ENCODE data around the gene PIK3C2G.

PIK3C2G gene

GRCh38 chr12:18486036-18486435 lies 224.7 kb downstream of the PIK3C2G start:
- no peaks in the 10 kb centered on the region for H3K36me3 ChIP-seq (ENCODE audit: control insufficient read depth, low read length)
- H4K20me1 ChIP-seq (ENCODE audit: control insufficient read depth, insufficient read depth, low read depth, low read length), result no peaks in the 10 kb centered on the region
- TF ChIP-seq, protein P1, sequence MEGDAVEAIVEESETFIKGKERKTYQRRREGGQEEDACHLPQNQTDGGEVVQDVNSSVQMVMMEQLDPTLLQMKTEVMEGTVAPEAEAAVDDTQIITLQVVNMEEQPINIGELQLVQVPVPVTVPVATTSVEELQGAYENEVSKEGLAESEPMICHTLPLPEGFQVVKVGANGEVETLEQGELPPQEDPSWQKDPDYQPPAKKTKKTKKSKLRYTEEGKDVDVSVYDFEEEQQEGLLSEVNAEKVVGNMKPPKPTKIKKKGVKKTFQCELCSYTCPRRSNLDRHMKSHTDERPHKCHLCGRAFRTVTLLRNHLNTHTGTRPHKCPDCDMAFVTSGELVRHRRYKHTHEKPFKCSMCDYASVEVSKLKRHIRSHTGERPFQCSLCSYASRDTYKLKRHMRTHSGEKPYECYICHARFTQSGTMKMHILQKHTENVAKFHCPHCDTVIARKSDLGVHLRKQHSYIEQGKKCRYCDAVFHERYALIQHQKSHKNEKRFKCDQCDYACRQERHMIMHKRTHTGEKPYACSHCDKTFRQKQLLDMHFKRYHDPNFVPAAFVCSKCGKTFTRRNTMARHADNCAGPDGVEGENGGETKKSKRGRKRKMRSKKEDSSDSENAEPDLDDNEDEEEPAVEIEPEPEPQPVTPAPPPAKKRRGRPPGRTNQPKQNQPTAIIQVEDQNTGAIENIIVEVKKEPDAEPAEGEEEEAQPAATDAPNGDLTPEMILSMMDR (IDR thresholded peaks at IDR 0.05; ENCODE audit: low read depth, low read length, poor library complexity, severe bottlenecking), result no peak
- no peak for TF ChIP-seq EZH2phosphoT487 (IDR thresholded peaks at IDR 0.05; ENCODE audit: borderline replicate concordance, low read length)
- H3K9me2 ChIP-seq (replicated peaks; ENCODE audit: control insufficient read depth, low read length), result no peaks in the 10 kb centered on the region
- no peaks in the 10 kb centered on the region for H3K4me1 ChIP-seq (ENCODE audit: control insufficient read depth, low read length)
- no peak overlapping the region for H3K27ac ChIP-seq (ENCODE audit: low read depth, low read length)
- H3K27me3 ChIP-seq (ENCODE audit: control insufficient read depth, low read length), result no peaks in the 10 kb centered on the region
- H3K9me3 ChIP-seq (ENCODE audit: control insufficient read depth, insufficient read depth, low read length), result no peaks in the 10 kb centered on the region
- no peaks in the 10 kb centered on the region for H3K79me2 ChIP-seq (ENCODE audit: control insufficient read depth, low read length)
- H3K4me2 ChIP-seq (ENCODE audit: low read length), result no peak overlapping the region
- H3F3A ChIP-seq (ENCODE audit: control insufficient read depth, insufficient read depth), result no peaks in the 10 kb centered on the region
- H3K4me3 ChIP-seq (ENCODE audit: low read length), result no peak overlapping the region

GRCh38 chr12:18487509-18487908 lies 226.2 kb downstream of the PIK3C2G start:
- H3K79me2 ChIP-seq (ENCODE audit: control insufficient read depth, low read length), result no peaks in the 10 kb centered on the region
- no peaks in the 10 kb centered on the region for H3K9me2 ChIP-seq (replicated peaks; ENCODE audit: control insufficient read depth, low read length)
- no peak overlapping the region for H3K4me2 ChIP-seq (ENCODE audit: low read length)
- H3K27me3 ChIP-seq (ENCODE audit: control insufficient read depth, low read length), result no peaks in the 10 kb centered on the region
- no peaks in the 10 kb centered on the region for H3K9me3 ChIP-seq (ENCODE audit: control insufficient read depth, insufficient read depth, low read length)
- H3K4me1 ChIP-seq (ENCODE audit: control insufficient read depth, low read length), result no peaks in the 10 kb centered on the region
- no peak overlapping the region for H3K27ac ChIP-seq (ENCODE audit: low read depth, low read length)
- H3F3A ChIP-seq (ENCODE audit: control insufficient read depth, insufficient read depth), result no peaks in the 10 kb centered on the region
- no peaks in the 10 kb centered on the region for H4K20me1 ChIP-seq (ENCODE audit: control insufficient read depth, insufficient read depth, low read depth, low read length)
- H3K4me3 ChIP-seq (ENCODE audit: low read length), result no peak overlapping the region
- TF ChIP-seq, protein P1 (IDR thresholded peaks at IDR 0.05; ENCODE audit: low read depth, low read length, poor library complexity, severe bottlenecking), result no peak
- no peak for TF ChIP-seq EZH2phosphoT487 (IDR thresholded peaks at IDR 0.05; ENCODE audit: borderline replicate concordance, low read length)
- no peaks in the 10 kb centered on the region for H3K36me3 ChIP-seq (ENCODE audit: control insufficient read depth, low read length)

DNA sequence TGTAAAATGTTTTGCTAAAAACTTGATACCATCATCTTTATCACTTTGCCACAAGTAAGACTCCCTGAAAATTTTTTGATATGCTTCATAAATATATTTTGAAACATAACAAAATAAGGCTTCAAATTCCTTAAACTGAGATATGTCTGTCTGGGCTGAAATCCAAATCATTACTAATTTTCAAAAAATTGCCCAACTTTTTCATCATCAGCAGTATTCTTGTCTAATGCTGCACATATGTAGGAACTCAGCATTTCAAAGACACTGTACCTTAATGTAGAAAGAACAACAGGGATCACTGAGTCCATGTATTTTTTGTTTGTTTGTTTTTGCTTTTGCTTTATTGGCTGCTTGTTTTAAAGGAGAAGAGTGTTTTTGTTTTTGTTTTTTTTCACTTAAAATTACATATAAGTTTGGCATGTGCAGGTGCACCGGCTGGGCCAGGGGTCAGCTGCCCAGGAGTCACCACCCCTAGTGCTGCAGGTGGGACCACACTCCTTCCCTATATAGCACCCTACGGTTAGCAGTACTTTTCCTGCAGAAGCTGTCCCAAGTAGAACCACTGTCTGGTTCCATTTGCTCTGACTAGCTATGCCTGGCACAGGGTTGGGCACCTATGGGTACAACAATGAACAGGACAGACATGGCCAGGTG lies 231.2 kb downstream of the PIK3C2G start:
- H3K79me2 ChIP-seq (ENCODE audit: control insufficient read depth, low read length), result no peaks in the 10 kb centered on the region
- H3K36me3 ChIP-seq (ENCODE audit: control insufficient read depth, low read length), result no peaks in the 10 kb centered on the region
- H3K4me2 ChIP-seq (ENCODE audit: low read length), result no peak overlapping the region
- H3K27ac ChIP-seq (ENCODE audit: low read depth, low read length), result no peak overlapping the region
- H3K4me1 ChIP-seq (ENCODE audit: control insufficient read depth, low read length), result no peaks in the 10 kb centered on the region
- no peaks in the 10 kb centered on the region for H3K9me3 ChIP-seq (ENCODE audit: control insufficient read depth, insufficient read depth, low read length)
- H3K27me3 ChIP-seq (ENCODE audit: control insufficient read depth, low read length), result no peaks in the 10 kb centered on the region
- no peaks in the 10 kb centered on the region for H4K20me1 ChIP-seq (ENCODE audit: control insufficient read depth, insufficient read depth, low read depth, low read length)
- H3K4me3 ChIP-seq (ENCODE audit: low read length), result no peak overlapping the region
- H3F3A ChIP-seq (ENCODE audit: control insufficient read depth, insufficient read depth), result no peaks in the 10 kb centered on the region
- H3K9me2 ChIP-seq (replicated peaks; ENCODE audit: control insufficient read depth, low read length), result no peaks in the 10 kb centered on the region
- TF ChIP-seq, protein P1 (IDR thresholded peaks at IDR 0.05; ENCODE audit: low read depth, low read length, poor library complexity, severe bottlenecking), result no peak
- no peak for TF ChIP-seq EZH2phosphoT487 (IDR thresholded peaks at IDR 0.05; ENCODE audit: borderline replicate concordance, low read length)
